ENCODE results near the gene MICALL2.

The MICALL2 gene

DNA sequence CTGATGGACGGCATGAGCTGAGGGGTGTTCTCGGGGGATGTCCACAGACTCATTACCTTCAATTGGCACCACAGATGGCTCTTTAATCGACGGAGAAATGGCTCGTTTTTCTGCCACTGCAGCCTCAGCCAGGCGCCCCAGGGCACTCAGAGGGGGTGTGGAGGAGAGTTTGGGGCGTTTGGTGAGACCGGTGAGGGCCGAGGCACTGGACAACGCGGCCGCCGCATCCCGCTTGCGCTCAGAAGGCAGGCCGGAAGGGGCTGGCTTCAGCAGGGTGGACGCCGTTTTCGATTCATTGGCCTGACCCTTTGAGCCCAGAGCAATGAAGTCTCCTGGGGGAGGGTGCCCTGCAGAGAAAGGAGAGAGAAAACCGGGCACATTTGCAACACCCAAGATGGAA is 43.6 kb upstream of the MICALL2 start:
- no peaks in the 10 kb centered on the region for H3K27me3 ChIP-seq
- TF ChIP-seq, protein P1, sequence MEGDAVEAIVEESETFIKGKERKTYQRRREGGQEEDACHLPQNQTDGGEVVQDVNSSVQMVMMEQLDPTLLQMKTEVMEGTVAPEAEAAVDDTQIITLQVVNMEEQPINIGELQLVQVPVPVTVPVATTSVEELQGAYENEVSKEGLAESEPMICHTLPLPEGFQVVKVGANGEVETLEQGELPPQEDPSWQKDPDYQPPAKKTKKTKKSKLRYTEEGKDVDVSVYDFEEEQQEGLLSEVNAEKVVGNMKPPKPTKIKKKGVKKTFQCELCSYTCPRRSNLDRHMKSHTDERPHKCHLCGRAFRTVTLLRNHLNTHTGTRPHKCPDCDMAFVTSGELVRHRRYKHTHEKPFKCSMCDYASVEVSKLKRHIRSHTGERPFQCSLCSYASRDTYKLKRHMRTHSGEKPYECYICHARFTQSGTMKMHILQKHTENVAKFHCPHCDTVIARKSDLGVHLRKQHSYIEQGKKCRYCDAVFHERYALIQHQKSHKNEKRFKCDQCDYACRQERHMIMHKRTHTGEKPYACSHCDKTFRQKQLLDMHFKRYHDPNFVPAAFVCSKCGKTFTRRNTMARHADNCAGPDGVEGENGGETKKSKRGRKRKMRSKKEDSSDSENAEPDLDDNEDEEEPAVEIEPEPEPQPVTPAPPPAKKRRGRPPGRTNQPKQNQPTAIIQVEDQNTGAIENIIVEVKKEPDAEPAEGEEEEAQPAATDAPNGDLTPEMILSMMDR (IDR thresholded peaks at IDR 0.05; ENCODE audit: low read depth, low read length), result no peak
- peak overlapping the region; percentile 93 for H3K4me3 ChIP-seq (ENCODE audit: low read depth, low read length)
- H3K4me1 ChIP-seq, result peaks cover 2% of the 10 kb centered on the region; the same call in 1 of the 2 replicates
- peaks cover 30% of the 10 kb centered on the region for H3K36me3 ChIP-seq
- DNase-seq, result no peak
- H3K9me3 ChIP-seq, result no peaks in the 10 kb centered on the region

DNA sequence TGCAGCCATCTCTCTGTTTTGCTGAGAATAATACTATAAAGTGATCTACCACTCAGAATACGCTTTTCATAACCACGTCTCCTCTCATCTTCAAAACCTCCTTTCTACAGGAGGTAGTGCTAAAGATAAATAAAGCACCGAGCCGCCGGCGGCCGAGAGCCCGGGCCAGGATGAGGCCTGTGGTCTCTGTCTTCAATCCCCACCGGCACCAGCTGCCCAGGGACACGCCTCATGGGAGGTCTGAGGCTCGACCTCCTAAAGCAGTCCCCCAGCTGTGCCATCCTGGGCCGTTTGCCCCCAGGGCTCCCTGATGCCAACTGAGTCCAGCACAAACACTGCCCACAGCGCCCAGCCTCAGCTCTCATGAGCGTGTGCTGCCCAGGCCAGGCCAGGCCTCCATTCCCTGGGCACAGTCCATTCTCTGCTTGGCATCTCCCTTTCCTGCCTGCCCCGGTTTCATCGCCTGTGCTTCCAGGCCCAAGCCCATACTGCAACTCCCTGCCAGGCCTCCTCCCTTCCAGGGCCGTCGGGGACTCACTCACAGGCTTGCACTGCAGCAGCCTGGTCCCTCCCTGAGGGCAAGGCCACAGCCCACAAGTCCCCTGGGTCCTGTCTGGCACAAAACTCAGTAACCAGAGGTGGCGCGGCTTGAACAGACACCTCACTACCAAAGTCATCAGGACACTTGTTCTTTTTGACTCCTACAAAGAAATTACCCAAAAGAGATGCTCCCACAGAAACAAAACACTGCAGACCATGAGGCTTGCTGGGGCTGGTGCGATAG is 42.4 kb upstream of the MICALL2 start:
- peaks cover 2% of the 10 kb centered on the region; the same call in 1 of the 2 replicates for H3K4me1 ChIP-seq
- TF ChIP-seq, protein P1 (IDR thresholded peaks at IDR 0.05; ENCODE audit: low read depth, low read length), result no peak
- H3K9me3 ChIP-seq, result no peaks in the 10 kb centered on the region
- peaks cover 42% of the 10 kb centered on the region for H3K36me3 ChIP-seq
- H3K27me3 ChIP-seq, result no peaks in the 10 kb centered on the region
- H3K4me3 ChIP-seq (ENCODE audit: low read depth, low read length), result no peak overlapping the region
- DNase-seq, result peak; percentile 10

DNA sequence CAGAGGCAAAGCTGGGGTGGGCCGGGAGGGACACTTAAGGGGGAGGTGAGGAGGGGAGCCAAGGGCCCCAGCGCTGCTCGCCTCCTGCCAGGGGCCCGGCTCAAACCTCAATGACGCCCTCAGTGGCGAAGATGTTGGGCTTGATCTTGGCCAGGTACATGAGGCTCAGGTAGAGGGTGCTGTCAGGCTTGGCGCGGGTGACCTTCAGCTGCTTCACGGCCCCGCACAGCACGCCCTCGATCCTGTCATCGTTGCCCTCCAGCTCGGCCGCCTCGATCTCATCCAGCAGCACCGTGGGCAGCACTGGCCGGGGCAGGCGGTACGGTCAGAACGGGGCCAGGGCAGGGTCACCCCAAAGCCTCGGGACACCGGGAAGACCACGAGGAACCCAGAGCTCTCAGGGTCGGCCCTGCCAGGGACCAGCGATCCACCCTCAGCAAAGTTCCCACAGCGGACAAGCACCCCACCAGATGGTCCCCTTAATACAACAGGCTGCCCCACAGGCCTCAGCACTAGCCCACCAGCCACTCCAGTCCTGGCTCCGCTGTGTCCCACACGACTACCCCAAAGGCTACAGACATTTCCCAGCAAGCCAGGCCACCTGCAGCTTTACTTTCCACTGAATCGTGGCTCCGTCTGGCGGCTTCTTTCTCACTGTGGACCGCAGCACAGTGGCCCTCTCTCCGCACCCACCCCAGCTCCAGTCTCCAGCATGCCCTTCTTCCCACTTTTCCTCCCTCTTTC is 41.0 kb upstream of the MICALL2 start:
- TF ChIP-seq, protein P1 (IDR thresholded peaks at IDR 0.05; ENCODE audit: low read depth, low read length), result no peak
- H3K36me3 ChIP-seq, result peaks cover 47% of the 10 kb centered on the region

DNA sequence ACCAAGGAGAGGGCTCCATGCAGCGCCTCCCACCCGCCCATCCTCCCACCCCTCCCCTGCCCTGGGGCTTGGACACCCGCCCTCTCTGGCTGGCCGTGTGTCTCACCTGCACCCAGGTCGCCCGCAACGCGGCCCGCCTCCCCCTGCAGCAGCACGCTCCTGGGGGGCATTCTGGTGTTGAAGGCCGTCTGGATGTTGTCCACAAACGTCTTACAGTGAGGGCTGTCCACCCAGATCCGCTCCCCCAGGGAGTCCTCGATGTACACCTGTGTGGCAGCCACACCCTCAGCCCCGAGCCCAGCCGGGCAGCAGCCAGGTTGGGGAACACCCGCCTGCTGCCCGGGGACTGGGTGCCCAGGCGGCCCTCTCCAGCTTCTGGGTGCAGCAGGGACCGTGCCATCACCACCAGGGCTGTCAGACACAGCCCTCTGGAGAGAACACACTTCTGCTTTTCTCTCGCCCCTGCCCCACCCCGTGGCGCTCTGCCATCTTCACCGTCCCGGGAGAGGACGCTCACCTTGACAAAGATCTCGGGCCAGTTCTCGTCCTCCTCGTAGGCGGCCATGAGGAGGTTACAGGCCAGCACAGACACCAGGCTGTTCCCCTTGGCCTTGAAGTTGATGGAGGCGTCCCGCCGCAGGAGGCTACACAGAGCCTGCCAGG is 40.2 kb upstream of the MICALL2 start:
- TF ChIP-seq, protein P1 (IDR thresholded peaks at IDR 0.05; ENCODE audit: low read depth, low read length), result no peak
- Histone ChIP-seq H3K4me1 (no peaks in the 10 kb centered on the region), H3K4me3 (ENCODE audit: low read depth, low read length) (no peak overlapping the region), H3K36me3 (peaks cover 48% of the 10 kb centered on the region), H3K27me3 (no peaks in the 10 kb centered on the region), H3K9me3 (no peaks in the 10 kb centered on the region)
- DNase-seq, result peak; percentile 7

More for the DNA sequence above, 41.0 kb upstream of the MICALL2 start:
- no peaks in the 10 kb centered on the region for H3K27me3 ChIP-seq
- H3K4me1 ChIP-seq, result no peaks in the 10 kb centered on the region
- no peaks in the 10 kb centered on the region for H3K9me3 ChIP-seq
- no peak for DNase-seq
- no peak overlapping the region for H3K4me3 ChIP-seq (ENCODE audit: low read depth, low read length)

DNA sequence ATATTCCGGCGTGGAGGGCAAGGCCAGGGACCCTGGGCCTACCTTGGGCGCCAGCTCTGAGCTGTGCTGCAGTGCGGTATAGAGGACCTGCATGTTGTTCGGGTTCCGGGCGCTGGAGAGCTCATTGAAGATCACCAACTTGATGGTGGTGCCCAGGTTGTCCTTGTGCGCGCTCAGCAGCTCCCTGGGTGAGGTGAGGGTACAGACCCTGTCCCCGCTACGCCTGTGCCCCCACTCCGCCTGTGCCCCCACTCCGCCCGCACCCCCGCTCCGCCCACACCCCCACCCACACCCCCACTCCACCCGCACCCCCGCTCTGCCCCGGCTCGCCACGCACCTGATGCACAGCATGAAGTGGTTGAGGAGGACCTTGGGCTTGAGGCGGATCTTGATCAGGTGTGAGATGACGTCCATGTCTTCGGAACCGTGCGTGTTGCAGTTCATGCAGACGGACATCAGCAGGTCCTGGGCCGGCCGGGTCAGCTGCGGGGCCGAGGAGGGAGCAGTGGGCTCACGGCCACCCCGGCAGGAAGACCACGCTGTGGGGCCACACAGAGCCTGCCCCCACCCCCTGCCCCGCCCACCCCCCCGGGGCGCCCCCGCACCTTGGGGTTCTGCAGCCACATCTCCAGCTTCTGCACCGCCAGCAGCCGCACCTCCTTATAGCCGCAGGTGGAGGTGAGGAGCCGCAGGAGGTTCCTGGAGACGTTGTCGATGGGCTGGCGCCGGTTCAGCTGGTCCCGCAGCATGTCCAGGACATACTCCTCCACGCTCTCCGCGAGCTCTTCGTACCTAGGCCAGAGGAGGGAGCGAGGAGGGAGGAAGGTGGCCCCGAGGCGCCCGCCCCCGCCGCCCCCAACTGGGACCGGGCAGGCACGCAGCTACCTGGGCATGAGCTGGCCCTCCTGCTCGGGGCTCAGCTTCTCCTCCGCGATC is 39.4 kb upstream of the MICALL2 start:
- no peak overlapping the region for H3K4me3 ChIP-seq (ENCODE audit: low read depth, low read length)
- H3K9me3 ChIP-seq, result no peaks in the 10 kb centered on the region
- H3K36me3 ChIP-seq, result peaks cover 52% of the 10 kb centered on the region
- H3K4me1 ChIP-seq, result no peaks in the 10 kb centered on the region
- DNase-seq, result peak; percentile 9
- no peaks in the 10 kb centered on the region for H3K27me3 ChIP-seq
- TF ChIP-seq, protein P1 (IDR thresholded peaks at IDR 0.05; ENCODE audit: low read depth, low read length), result no peak

All from BE2C (cell line).